HG03520 (cell line): ENCODE data around the gene TSSK2.

Experiments
- ATAC-seq: cut with Tn5 transposase; IDR thresholded peaks from one replicate; pipeline ENCODE4 v1.9.1; 2021; ENCODE audit warnings: mild to moderate bottlenecking, moderate library complexity; ENCODE audit not compliant: unreplicated experiment

Gene TSSK2

GRCh38 chr22:19122752-19123492 is 8.2 kb upstream of the TSSK2 start:
- ATAC-seq = no peak

GRCh38 chr22:19123936-19124335 is 7.2 kb upstream of the TSSK2 start:
- no peak for ATAC-seq

GRCh38 chr22:19124377-19124776 is 6.7 kb upstream of the TSSK2 start:
- ATAC-seq = no peak

GRCh38 chr22:19125011-19125410 is 6.1 kb upstream of the TSSK2 start:
- ATAC-seq = no peak

GRCh38 chr22:19125474-19126308 is 5.4 kb upstream of the TSSK2 start:
- no peak for ATAC-seq

DNA sequence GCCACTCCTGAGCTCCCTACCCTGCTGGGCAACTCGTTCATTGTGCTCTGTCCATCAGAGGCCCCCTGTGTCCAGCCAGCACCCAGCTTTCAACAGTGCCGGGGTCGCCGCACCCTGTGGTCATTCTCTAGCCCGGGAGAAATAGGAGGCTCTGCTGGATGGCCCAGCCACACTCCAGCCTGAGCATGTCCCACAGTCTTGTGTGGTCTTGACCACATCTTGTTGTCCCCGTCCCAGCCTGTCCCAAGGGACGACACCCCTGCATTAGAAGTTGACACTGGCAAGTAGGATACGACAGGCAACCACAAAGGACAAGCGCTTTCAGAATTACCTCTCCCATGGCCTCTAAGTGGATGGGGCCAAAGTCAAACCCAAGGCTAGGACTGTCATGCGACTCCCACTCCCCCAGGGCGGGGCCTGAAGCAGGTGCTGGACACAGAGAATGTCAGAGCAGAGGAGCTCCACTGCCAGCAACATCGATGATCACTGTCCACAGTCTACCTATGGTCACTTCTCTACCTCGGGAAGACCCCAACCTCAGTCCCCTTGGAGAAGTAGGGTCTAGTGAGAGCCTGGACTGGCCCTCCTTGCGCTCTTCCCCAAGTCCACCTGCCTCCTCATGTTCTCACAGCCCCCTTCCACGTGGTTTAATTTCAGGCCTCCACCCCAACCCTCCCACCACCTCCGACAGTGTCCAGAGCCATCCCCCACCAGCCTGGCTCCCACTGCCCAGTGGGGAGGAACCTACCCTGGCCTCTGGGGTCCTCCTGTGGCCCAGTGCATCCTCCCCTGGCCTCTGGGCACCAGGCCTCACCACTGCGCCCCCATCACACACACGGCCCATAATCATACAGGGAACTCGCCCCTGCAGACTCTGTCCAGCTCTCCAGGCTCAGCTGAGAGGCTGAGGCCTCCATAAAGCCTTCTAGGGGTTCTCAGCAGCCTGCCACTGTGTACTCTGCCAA is 4.5 kb upstream of the TSSK2 start:
- no peak for ATAC-seq

GRCh38 chr22:19127329-19128008 is 3.6 kb upstream of the TSSK2 start:
- ATAC-seq = no peak

GRCh38 chr22:19128009-19128401 is 3.1 kb upstream of the TSSK2 start:
- ATAC-seq = no peak

- no peak for ATAC-seq
Observed at GRCh38 chr22:19128946-19129727, 2.0 kb upstream of the TSSK2 start.

- ATAC-seq = no peak
Observed at GRCh38 chr22:19129871-19130270, 1.2 kb upstream of the TSSK2 start.

DNA sequence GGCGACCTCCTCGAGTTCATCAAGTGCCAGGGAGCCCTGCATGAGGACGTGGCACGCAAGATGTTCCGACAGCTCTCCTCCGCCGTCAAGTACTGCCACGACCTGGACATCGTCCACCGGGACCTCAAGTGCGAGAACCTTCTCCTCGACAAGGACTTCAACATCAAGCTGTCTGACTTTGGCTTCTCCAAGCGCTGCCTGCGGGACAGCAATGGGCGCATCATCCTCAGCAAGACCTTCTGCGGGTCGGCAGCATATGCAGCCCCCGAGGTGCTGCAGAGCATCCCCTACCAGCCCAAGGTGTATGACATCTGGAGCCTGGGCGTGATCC is 542 bp downstream of the TSSK2 start:
- no peak for ATAC-seq

DNA sequence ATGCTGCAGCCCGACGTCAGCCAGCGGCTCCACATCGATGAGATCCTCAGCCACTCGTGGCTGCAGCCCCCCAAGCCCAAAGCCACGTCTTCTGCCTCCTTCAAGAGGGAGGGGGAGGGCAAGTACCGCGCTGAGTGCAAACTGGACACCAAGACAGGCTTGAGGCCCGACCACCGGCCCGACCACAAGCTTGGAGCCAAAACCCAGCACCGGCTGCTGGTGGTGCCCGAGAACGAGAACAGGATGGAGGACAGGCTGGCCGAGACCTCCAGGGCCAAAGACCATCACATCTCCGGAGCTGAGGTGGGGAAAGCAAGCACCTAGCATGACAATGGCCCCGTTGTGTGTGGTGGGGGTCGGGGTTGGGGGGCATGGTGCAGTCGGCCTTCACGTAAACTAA is 1.0 kb downstream of the TSSK2 start:
- ATAC-seq = no peak

- ATAC-seq = no peak
Observed at GRCh38 chr22:19132693-19133400, 1.7 kb downstream of the TSSK2 start.

DNA sequence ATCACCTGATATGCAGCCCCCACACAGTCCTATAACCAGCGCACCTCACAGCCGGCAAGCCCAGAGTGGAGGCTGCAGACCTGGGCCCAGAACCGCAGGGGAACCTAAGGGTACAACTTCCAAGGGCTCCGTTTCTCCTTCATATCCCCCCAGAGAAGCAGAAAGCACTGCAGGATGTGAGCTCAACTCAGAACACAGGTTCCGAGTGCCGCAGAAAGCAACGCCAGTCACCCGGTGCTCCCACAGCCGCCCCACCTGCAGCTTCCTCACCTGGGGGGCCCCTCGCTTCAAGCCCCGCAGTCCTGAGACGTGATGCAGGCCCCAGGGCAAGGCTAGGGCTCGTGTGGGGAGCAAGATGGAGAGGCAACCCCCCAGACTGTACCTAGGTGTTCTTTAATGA is 2.5 kb downstream of the TSSK2 start:
- no peak for ATAC-seq

DNA sequence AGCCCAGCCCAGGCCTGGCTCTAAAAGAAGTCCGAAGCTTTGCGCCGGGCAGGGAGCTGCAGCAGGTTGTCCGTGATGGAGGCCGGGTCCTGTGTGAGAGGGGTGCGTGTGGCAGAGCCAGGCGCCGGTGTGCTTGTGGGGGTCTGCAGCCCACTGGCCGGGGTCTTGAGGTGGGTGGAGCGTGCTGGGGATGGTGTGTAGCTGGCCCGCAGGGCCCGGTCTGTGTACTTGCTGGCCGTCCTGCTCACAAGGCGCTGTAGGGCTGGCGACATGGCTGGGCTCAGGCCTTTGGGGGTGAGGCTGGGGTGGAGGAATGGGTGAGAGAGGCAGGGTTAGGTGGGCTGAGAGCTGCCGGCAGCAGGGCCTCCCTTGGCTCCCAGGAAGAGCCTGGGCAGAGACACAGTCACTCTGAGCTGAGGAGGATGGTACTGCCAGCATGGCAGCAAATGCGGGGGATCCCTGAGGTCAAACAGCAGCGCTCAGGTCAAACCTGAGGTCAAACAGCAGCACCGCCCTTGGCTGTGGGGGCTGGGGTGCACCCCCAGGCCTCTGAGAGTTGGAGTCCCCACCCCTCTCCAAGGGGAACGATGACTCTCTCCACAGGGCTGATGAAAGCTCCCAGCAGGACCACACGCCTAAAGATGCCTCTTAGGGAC is 3.2 kb downstream of the TSSK2 start:
- ATAC-seq = no peak

DNA sequence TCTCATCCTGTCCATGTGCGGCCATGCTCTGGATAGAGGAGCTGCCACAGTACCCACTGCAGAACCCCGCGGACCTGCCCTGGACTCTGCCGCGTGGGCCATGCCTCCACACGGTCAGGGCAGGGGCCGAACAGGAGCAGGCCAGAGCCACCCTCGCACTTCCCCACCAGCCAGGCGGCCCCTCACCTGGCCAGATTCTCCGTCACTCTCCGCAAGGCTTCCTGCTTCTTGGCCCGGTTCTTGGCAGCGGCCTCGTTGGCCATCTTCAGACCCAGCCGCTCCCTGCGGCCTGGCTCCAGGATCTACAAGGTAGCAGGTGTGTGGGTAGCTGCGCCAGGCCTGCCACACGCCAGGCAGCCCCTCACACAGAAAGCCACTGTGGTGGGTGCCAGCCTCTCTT is 3.8 kb downstream of the TSSK2 start:
- no peak for ATAC-seq

GRCh38 chr22:19136915-19137314 is 5.8 kb downstream of the TSSK2 start:
- no peak for ATAC-seq

- ATAC-seq = no peak
Observed at GRCh38 chr22:19137384-19138216, 6.5 kb downstream of the TSSK2 start.
